Suprapubic skin (tissue), 4 donors: Measurements from ENCODE around the gene TMEM271. TPM values are rescaled to one million over a fixed set of nuclear protein-coding genes. Genes with fewer than 3 reads are reported as not detected.

ENCODE experiments used
- DNase-seq, 2 donors: peaks; one replicate each; pipeline ENCODE4 v3.0.0-alpha.2; 2019; ENCODE audit warnings: low spot score in 2 of 2
- H3K27ac ChIP-seq: fragments of 200-600 bp; sonication (generic); one replicate; pipeline ENCODE4 v1.5.1; 2019
- H3K27me3 ChIP-seq: fragments of 200-600 bp; sonication (generic); one replicate; pipeline ENCODE4 v1.5.1; 2019
- H3K36me3 ChIP-seq: fragments of 200-600 bp; sonication (generic); one replicate; pipeline ENCODE4 v1.5.1; 2019
- H3K4me1 ChIP-seq: fragments of 200-600 bp; sonication (generic); one replicate; pipeline ENCODE4 v1.5.1; 2019
- H3K4me3 ChIP-seq: fragments of 200-600 bp; sonication (generic); one replicate; pipeline ENCODE4 v1.5.1; 2019; ENCODE audit warnings: mild to moderate bottlenecking
- H3K9me3 ChIP-seq: fragments of 200-600 bp; sonication (generic); one replicate; pipeline ENCODE4 v1.5.1; 2019
- CTCF ChIP-seq, 2 donors: fragments of 200-600 bp in 1 of 2; fragments of 450-650 bp in 1 of 2; sonication (generic) in 1 of 2; IDR thresholded peaks; one replicate each; pipeline ENCODE4 v1.5.1; 2016 to 2019; ENCODE audit warnings: antibody characterized with exemption in 2 of 2, mild to moderate bottlenecking in 1 of 2, moderate library complexity in 1 of 2
- EP300 ChIP-seq: sonication (generic); formaldehyde crosslinking; IDR thresholded peaks from one replicate; pipeline ENCODE4 v1.6.1; 2017; ENCODE audit warnings: antibody characterized with exemption
- POLR2A ChIP-seq, 2 donors: fragments of 450-650 bp; IDR thresholded peaks; one replicate each; pipeline ENCODE4 v1.6.1; 2017; ENCODE audit warnings: antibody characterized with exemption in 2 of 2, mild to moderate bottlenecking in 2 of 2, moderate library complexity in 2 of 2
- POLR2AphosphoS5 ChIP-seq, 3 donors: sonication (generic); formaldehyde crosslinking; IDR thresholded peaks; one replicate each; pipeline ENCODE4 v1.6.1; 2017; ENCODE audit warnings: antibody characterized with exemption in 3 of 3
- WGBS: methylation state at CpG from one replicate; pipeline ENCODE4 v1.1.5; 2018; 5-methylcytosine and 5-hydroxymethylcytosine counted together
- total RNA-seq, 4 donors: library from RNA; depleted of rRNA; stranded (reverse); fragments of >200 nt; gene quantifications; one replicate each; pipeline ENCODE4 v1.1.0, GENCODE V29; 2016

TMEM271 gene
- total RNA-seq, 4 donors from 2014 or later = 0.40 to 8.7 (median 3.5) TPM

- peaks cover 33% of the 10 kb centered on the region for H3K4me1 ChIP-seq
- H3K27me3 ChIP-seq = peaks cover 71% of the 10 kb centered on the region
- no peak overlapping the region for H3K4me3 ChIP-seq
- H3K9me3 ChIP-seq = no peaks in the 10 kb centered on the region
- TF ChIP-seq EP300 (no peak), POLR2A (IDR thresholded peaks at IDR 0.05) (no peak), CTCF (IDR thresholded peaks at IDR 0.05) (no peak), POLR2AphosphoS5 (IDR thresholded peaks at IDR 0.05) (no peak)
- 45% methylated on average over 8 of the region's 8 CpGs for WGBS
- no peaks in the 10 kb centered on the region for H3K36me3 ChIP-seq
- DNase-seq = no peak
- no peak overlapping the region for H3K27ac ChIP-seq
Measured at GRCh38 chr4:573122-573892, 2.8 kb downstream of the TMEM271 start.

- peaks cover 69% of the 10 kb centered on the region for H3K27me3 ChIP-seq
- peaks cover 29% of the 10 kb centered on the region for H3K4me1 ChIP-seq
- H3K4me3 ChIP-seq = no peak overlapping the region
- no peak overlapping the region for H3K27ac ChIP-seq
- H3K36me3 ChIP-seq = no peaks in the 10 kb centered on the region
- DNase-seq = no peak
- no peaks in the 10 kb centered on the region for H3K9me3 ChIP-seq
- WGBS = 81% methylated on average over 6 of the region's 6 CpGs
- TF ChIP-seq EP300 (no peak), POLR2AphosphoS5 (IDR thresholded peaks at IDR 0.05) (no peak), POLR2A (IDR thresholded peaks at IDR 0.05) (no peak), CTCF (IDR thresholded peaks at IDR 0.05) (no peak)
Measured at GRCh38 chr4:572594-572993, 3.5 kb downstream of the TMEM271 start.

- no peak overlapping the region for H3K4me3 ChIP-seq
- WGBS = 67% methylated on average over 29 of the region's 29 CpGs
- peaks cover 63% of the 10 kb centered on the region for H3K27me3 ChIP-seq
- H3K27ac ChIP-seq = no peak overlapping the region
- DNase-seq = no peak
- peaks cover 23% of the 10 kb centered on the region for H3K4me1 ChIP-seq
- TF ChIP-seq POLR2AphosphoS5 (IDR thresholded peaks at IDR 0.05) (no peak), CTCF (IDR thresholded peaks at IDR 0.05) (no peak), POLR2A (IDR thresholded peaks at IDR 0.05) (no peak), EP300 (no peak)
- H3K36me3 ChIP-seq = no peaks in the 10 kb centered on the region
- H3K9me3 ChIP-seq = no peaks in the 10 kb centered on the region
Measured at GRCh38 chr4:571838-572572, 4.1 kb downstream of the TMEM271 start.

GRCh38 chr4:570754-571153 lies 5.3 kb downstream of the TMEM271 start:
- no peak for DNase-seq
- no peaks in the 10 kb centered on the region for H3K9me3 ChIP-seq
- TF ChIP-seq CTCF (IDR thresholded peaks at IDR 0.05) = no peak
- no peak for TF ChIP-seq EP300
- TF ChIP-seq POLR2AphosphoS5 (IDR thresholded peaks at IDR 0.05) = no peak
- TF ChIP-seq POLR2A (IDR thresholded peaks at IDR 0.05) = no peak
- H3K4me1 ChIP-seq = peaks cover 13% of the 10 kb centered on the region
- WGBS = 83% methylated on average over 11 of the region's 11 CpGs
- H3K27me3 ChIP-seq = peaks cover 52% of the 10 kb centered on the region
- no peak overlapping the region for H3K27ac ChIP-seq
- H3K4me3 ChIP-seq = no peak overlapping the region
- H3K36me3 ChIP-seq = no peaks in the 10 kb centered on the region

GRCh38 chr4:569958-570667 lies 6.0 kb downstream of the TMEM271 start:
- WGBS = 71% methylated on average over 10 of the region's 17 CpGs
- DNase-seq = no peak
- no peaks in the 10 kb centered on the region for H3K36me3 ChIP-seq
- no peaks in the 10 kb centered on the region for H3K9me3 ChIP-seq
- TF ChIP-seq EP300 = no peak
- TF ChIP-seq POLR2A (IDR thresholded peaks at IDR 0.05) = no peak
- TF ChIP-seq POLR2AphosphoS5 (IDR thresholded peaks at IDR 0.05) = no peak
- TF ChIP-seq CTCF (IDR thresholded peaks at IDR 0.05) = no peak
- H3K27ac ChIP-seq = no peak overlapping the region
- peaks cover 9% of the 10 kb centered on the region for H3K4me1 ChIP-seq
- H3K27me3 ChIP-seq = peaks cover 46% of the 10 kb centered on the region
- no peak overlapping the region for H3K4me3 ChIP-seq
